Subcutaneous adipose tissue (tissue), 4 donors: ENCODE results near the gene PWWP2B. TPM values are rescaled to one million over a fixed set of nuclear protein-coding genes. Genes with fewer than 3 reads are reported as not detected.

ENCODE experiments used
- CTCF ChIP-seq: fragments of 450-650 bp; IDR thresholded peaks from one replicate; pipeline ENCODE4 v1.5.1; 2016; ENCODE audit warnings: low read depth, mild to moderate bottlenecking, control low read depth, antibody characterized with exemption, moderate library complexity
- total RNA-seq, 4 donors: library from RNA; depleted of rRNA; stranded (reverse); fragments of >200 nt; gene quantifications; one replicate each; pipeline ENCODE4 v1.1.0, GENCODE V29; 2016

The PWWP2B gene
- total RNA-seq, 4 donors from 2014 or later: 9.0 to 24.9 (median 9.6) TPM

- TF ChIP-seq CTCF: no peak
Observed at GRCh38 chr10:132444877-132445351, 47.9 kb downstream of the PWWP2B start.

GRCh38 chr10:132445516-132446194, 48.7 kb downstream of the PWWP2B start:
- TF ChIP-seq CTCF: no peak

DNA sequence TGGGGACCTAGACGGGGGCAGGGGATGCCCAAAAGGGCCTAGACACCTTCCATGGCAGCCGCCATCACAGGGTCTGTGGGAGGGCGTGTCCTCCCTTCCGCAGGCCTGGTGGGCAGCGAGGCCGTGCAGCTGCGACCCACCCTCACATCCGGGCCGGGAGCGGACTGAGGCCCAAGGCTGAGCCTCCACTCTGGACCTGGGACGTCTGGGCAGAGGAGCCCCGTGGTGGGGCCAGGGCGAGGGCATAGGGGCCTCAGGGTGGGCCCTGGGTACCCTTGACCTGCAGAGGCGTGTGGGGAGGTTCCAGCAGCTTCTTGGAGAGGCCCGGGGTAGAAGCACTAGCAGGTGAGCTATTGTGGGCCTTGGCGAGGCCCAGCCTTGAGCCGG, 49.2 kb downstream of the PWWP2B start:
- TF ChIP-seq CTCF: no peak

DNA sequence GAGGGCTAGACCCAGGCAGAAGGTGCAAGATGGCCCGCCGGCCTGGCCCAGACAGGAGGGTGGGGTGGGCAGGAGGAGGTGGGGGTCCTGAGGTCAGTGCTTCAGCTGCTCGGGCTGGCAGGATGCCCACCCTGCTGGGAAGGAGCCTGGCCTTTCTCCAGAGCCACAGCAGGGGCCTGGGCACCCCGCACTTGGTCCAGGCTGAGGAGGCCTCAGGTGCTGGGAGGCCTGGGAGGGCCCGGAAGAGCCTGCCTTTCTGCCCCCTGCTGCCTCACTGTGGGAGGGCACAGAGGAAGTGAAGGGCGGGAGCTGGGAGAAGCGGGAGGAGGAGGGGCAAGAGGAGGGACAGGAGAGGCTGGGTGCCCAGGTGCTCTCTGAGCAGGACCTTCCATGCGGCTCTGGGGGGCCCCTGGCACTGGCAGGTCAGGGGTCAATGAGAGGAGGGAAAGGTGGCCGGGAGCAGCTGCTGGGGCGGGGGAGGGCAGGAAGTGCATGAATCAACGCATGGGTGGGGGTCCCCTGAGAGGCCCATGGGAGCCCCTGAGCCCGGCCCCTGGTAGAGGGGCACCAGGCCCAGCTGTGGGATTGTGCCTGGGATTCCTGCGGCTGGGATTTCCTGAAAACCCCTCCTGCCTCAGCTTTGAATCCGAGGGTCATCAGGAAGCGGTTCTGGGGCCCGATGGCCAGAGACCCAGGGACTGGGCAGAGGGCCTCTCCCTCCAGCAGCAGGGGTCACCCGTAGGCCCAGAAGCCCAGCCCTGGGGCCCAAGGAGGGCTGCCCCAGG, 49.9 kb downstream of the PWWP2B start:
- no peak for TF ChIP-seq CTCF

DNA sequence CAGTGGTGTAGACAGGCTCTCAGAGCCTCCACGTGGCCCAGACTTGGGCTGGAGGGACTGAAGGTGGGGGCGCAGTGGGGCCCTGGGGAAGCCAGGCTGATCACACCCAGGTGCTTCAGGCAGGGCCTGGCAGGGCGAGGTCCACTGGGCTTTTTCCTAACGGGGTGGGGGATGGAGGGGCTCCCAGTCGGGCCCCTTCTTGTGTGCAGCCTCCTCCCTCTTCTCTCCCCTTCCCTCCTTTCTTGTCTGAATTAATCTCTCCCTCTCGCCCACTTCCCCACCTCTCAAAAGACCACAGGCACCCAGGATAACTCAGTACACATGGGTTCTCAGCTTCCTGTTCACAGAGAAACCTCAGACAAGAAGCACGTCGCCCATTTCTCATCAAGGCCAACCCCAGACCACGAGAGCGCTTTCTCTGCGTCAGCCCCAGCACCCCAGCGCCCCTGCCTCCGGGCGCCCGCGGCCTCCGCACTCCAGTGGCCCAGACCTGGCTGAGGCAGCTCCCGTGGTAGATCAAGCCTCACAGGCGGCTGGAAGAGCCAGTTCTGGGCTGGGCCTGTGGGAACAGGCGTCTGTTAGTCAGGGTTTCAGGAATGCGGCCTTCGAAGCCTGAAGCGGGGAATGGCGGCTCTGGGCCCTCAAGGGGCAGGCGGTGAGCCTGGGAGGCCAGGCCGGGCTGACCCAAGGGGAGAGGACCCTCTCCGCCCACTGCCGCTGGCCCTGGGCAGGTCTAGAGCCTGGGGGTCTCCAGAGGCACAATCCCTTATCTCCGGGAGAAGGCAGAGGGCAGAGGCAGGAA, 50.6 kb downstream of the PWWP2B start:
- TF ChIP-seq CTCF: no peak

DNA sequence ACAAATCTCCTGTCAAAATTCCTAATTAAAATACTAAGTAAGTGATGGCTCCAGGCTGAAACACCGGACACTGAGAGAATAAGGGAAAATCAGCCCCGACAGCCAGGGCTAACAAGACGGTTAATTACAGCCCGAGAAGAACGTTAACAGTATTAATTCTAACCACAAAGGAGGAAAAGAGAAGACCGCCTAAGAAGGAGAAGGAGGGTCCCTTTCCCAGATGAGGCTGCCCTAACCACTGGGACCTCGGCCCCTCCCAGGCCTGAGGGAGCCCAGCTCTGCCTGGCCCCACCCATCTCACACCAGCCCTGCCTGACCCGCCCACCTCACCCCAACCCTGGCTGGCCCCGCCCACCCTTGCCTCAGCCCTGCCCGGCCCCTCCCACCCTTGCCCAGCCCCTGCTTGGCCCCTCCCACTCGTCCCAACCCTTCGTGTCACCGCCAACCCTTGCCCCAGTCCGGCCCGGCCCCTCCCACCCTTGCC, 51.3 kb downstream of the PWWP2B start:
- no peak for TF ChIP-seq CTCF
